ENCODE measurements around the gene CPTP.

Gene CPTP

DNA sequence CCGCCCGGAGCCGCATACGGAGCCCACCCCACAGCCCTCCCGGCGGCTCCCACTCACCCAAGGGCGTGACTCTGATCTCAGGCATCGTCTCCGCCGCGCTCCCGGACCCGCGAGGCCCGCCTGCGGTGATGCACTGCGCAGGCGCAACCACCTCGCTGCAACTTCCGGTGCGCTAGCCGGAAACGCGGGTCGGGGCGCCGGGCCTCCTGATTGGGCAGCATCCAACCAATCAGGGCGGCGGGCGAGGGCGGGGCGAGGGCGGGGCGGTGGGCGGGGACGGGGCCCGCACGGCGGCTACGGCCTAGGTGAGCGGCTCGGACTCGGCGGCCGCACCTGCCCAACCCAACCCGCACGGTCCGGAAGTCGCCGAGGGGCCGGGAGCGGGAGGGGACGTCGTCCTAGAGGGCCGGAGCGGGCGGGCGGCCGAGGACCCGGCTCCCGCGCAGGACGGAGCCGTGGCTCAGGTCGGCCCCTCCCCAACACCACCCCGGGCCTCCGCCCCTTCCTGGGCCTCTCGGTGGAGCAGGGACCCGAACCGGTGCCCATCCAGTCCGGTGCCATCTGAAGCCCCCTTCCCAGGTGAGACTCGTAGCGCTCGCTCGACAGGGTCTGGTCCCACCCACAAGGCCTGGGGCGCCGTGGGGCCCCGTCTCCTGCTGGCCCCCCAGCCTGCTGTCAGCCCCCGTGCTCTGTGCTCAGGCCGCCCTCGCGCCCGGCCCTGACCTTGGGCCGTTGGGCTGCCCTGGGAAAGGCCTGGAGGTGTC, at the start of gene CPTP, which contains the start of gene INTS11:
TSS of gene CPTP (plus strand) at position 279 of the 764 bp plus-strand sequence. CDS start 2,109 bp downstream, outside the sequence.
TSS of gene INTS11 (minus strand) at position 137 of the 764 bp plus-strand sequence. CDS start at position 85, 52 bp downstream.
- H3K4me1 Mint-ChIP-seq: peaks cover 23 to 54% of the 10 kb centered on the region in 2 donors
- H3K9me3 Mint-ChIP-seq: no peaks in the 10 kb centered on the region
- H3K27ac Mint-ChIP-seq: peak within 1 kb of the TSS; percentile 97
- peak; percentile 90 for DNase-seq
- ATAC-seq (replicated peaks): peak; percentile 88 to 90
- H3K36me3 Mint-ChIP-seq: peaks cover 4 to 27% of the 10 kb centered on the region in 2 donors
- H3K27me3 Mint-ChIP-seq: no peaks in the 10 kb centered on the region
- H3K4me3 Mint-ChIP-seq: peak within 1 kb of the TSS; percentile 92 to 93

- no peaks in the 10 kb centered on the region for H3K9me3 Mint-ChIP-seq
- peaks cover 19 to 23% of the 10 kb centered on the region in 2 donors for H3K36me3 Mint-ChIP-seq
- H3K27me3 Mint-ChIP-seq: no peaks in the 10 kb centered on the region
- DNase-seq (no peak), ATAC-seq (replicated peaks) (no peak)
- peak overlapping the region; percentile 71 for H3K27ac Mint-ChIP-seq
- H3K4me3 Mint-ChIP-seq: peak overlapping the region; percentile 68 to 80
- H3K4me1 Mint-ChIP-seq: peaks cover 24 to 36% of the 10 kb centered on the region in 2 donors
Measured at GRCh38 chr1:1274931-1275431, 49.6 kb upstream of the CPTP start.

DNA sequence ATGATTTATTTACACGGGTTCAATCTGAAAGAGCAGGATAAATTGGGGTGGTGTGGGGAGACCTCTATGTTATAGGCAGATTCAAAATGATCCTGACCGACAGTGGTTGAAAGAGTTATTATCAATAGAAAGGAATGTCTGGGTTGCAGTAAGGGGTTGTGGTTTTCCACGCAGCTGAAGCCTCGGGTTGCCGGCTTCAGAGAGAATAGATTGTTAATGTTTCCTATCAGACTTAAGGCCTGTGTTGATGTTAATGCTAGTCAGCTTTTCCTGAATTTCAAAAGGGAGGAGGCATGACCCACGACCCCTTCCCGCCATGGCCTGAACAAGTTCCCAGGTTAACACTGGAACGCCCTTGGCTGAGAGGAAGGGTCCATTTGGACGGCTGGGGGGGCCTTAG, 48.8 kb upstream of the CPTP start:
- Mint-ChIP-seq H3K9me3 (no peaks in the 10 kb centered on the region), H3K4me3 (no peak overlapping the region), H3K4me1 (peaks cover 16 to 27% of the 10 kb centered on the region in 2 donors), H3K27me3 (no peaks in the 10 kb centered on the region), H3K36me3 (peaks cover 11 to 15% of the 10 kb centered on the region in 2 donors), H3K27ac (peak overlapping the region; percentile 37)
- ATAC-seq (replicated peaks) (no peak), DNase-seq (no peak)

DNA sequence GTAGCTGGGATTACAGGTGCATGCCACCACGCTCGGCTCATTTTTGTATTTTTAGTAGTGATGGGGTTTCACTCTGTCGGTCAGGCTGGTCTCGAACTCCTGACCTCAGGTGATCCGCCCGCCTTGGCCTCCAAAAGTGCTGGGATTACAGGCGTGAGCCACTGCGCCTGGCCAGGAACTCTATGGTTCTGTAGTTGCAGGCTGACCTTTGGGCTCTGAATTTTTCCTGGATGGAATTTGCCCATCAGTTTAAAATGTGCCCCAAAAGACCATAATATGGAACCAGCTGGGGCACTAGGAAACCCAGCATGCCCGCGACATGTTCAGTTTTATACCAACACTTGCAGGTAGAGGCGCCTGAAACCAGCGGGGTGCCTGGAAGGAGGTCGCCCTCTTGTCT, 46.0 kb upstream of the CPTP start:
- Mint-ChIP-seq H3K9me3 (no peaks in the 10 kb centered on the region), H3K36me3 (no peaks in the 10 kb centered on the region), H3K27me3 (no peaks in the 10 kb centered on the region), H3K4me1 (peaks cover 5 to 10% of the 10 kb centered on the region in 2 donors), H3K4me3 (no peak overlapping the region), H3K27ac (no peak overlapping the region)
- DNase-seq (no peak), ATAC-seq (replicated peaks) (no peak)

DNA sequence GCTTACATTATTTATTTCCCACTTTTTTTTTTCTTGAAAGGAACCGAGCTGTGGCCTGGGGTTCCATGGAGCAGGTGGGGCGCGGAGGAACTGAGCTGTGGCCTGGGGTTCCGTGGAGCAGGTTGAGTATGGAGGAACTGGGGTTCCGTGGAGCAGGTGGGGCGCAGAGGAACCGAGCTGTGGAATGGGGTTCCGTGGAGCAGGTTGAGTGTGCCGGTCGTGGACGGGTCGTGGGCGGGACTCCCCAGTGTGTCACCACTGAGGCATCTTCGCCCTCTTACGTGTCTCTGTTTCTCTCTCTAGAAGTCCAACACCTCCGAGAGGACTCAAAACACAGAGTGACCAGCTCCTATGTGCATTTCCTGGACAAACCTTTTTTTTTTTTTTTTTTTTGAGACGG, 45.6 kb upstream of the CPTP start:
- H3K27me3 Mint-ChIP-seq: no peaks in the 10 kb centered on the region
- no peaks in the 10 kb centered on the region for H3K36me3 Mint-ChIP-seq
- no peak overlapping the region for H3K27ac Mint-ChIP-seq
- no peak for DNase-seq
- peaks cover 8 to 12% of the 10 kb centered on the region in 2 donors for H3K4me1 Mint-ChIP-seq
- ATAC-seq (replicated peaks): no peak
- H3K4me3 Mint-ChIP-seq: no peak overlapping the region
- no peaks in the 10 kb centered on the region for H3K9me3 Mint-ChIP-seq

- Mint-ChIP-seq H3K27me3 (no peaks in the 10 kb centered on the region), H3K36me3 (no peaks in the 10 kb centered on the region), H3K27ac (no peak overlapping the region), H3K4me3 (no peak overlapping the region), H3K9me3 (no peaks in the 10 kb centered on the region), H3K4me1 (peaks cover 4% of the 10 kb centered on the region in 2 donors)
- ATAC-seq (replicated peaks) (no peak), DNase-seq (no peak)
Measured at GRCh38 chr1:1280782-1281481, 43.7 kb upstream of the CPTP start.

DNA sequence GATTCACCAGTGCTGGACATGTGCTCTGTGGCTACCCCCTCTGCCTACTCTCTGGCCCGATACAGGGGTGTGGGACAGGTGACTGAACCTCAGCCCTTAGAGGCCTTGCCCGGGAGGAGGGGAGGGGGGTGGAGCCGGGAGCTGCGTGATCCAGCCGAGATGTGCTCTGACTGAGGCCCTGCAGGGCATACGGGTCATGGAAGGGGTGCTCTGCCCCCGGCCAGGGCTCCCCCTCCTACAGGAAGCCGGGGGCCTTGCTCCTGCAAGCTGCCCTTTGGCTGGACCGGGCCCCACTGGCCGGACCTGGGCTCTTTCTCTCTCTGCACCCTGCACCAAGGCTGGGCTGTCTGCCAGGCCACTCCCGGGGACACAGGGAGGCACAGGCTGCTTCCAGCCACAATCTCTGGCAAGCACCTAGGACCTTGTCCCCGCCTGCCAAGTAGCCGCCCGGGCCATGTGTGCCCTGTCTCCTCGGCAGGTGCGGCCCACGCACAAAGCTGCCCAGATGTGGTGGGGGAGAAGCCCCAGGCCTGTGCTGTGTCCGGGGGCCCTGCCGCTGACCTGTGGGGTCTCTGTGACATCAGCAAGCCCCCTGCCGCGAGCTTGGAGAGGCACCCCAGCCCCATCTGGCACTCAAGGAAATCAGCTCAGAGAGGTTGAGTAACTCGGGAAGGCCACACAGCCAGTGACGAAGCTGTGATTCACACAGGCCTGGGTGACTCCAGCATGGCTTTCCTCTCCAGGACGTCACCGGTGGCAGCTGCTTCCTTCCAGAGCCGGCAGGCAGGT, 42.9 kb upstream of the CPTP start:
- no peaks in the 10 kb centered on the region for H3K9me3 Mint-ChIP-seq
- H3K4me3 Mint-ChIP-seq: no peak overlapping the region
- H3K36me3 Mint-ChIP-seq: no peaks in the 10 kb centered on the region
- H3K27ac Mint-ChIP-seq: no peak overlapping the region
- DNase-seq: no peak
- ATAC-seq (replicated peaks): no peak
- peaks cover 4% of the 10 kb centered on the region in 2 donors for H3K4me1 Mint-ChIP-seq
- no peaks in the 10 kb centered on the region for H3K27me3 Mint-ChIP-seq

DNA sequence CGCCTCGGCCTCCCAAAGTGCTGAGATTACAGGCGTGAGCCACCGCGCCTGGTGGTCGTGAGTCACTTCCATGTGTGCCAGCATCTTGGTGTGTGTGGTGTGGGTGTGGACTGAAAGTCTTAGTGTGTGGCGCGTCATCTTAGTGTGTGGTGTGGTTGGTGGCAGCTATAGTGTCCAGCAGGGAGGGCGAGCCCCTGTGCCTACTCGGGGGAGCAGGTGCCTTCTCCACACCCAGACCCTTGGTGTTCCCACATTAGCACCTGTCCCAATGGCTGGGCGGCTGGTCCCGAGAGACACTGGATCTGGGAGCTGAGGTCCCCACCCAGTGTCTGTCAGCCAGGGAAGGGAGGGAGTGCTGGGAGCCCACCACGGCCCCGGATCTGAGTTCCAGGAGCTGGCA, 41.6 kb upstream of the CPTP start:
- H3K9me3 Mint-ChIP-seq: no peaks in the 10 kb centered on the region
- no peaks in the 10 kb centered on the region for H3K36me3 Mint-ChIP-seq
- DNase-seq: no peak
- H3K4me3 Mint-ChIP-seq: no peak overlapping the region
- no peak for ATAC-seq (replicated peaks)
- H3K4me1 Mint-ChIP-seq: peaks cover 4% of the 10 kb centered on the region in 2 donors
- no peaks in the 10 kb centered on the region for H3K27me3 Mint-ChIP-seq
- no peak overlapping the region for H3K27ac Mint-ChIP-seq

DNA sequence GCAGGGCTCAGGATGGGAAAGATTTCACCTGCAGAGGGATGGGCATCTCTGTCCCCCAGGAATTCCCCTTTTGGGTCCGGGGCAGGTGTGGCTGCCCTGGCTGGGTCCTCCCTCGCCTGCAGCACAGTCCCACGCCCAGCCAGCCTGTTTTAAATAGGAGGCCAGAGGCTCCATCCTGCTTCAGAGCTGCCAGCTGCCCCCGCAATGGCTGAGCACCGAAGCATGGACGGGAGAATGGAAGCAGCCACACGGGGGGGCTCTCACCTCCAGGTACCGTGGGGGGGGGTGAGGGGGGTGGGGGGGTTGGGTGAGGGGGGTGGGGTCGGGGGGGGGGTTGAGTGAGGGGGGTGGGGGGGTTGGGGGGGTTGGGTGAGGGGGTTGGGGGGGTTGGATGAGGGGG, 40.8 kb upstream of the CPTP start:
- Mint-ChIP-seq H3K27me3 (no peaks in the 10 kb centered on the region), H3K36me3 (no peaks in the 10 kb centered on the region), H3K27ac (peak overlapping the region; percentile 85), H3K4me3 (peak overlapping the region in 1 of 2 donors; percentile 44), H3K9me3 (no peaks in the 10 kb centered on the region), H3K4me1 (peaks cover 4% of the 10 kb centered on the region in 2 donors)
- DNase-seq (no peak), ATAC-seq (replicated peaks) (peak; percentile 48 to 76)

GRCh38 chr1:1284221-1285101, 40.1 kb upstream of the CPTP start:
- H3K27me3 Mint-ChIP-seq: no peaks in the 10 kb centered on the region
- H3K36me3 Mint-ChIP-seq: no peaks in the 10 kb centered on the region
- no peak for ATAC-seq (replicated peaks)
- H3K9me3 Mint-ChIP-seq: no peaks in the 10 kb centered on the region
- H3K27ac Mint-ChIP-seq: no peak overlapping the region
- no peak for DNase-seq
- peaks cover 4% of the 10 kb centered on the region in 2 donors for H3K4me1 Mint-ChIP-seq
- H3K4me3 Mint-ChIP-seq: no peak overlapping the region

DNA sequence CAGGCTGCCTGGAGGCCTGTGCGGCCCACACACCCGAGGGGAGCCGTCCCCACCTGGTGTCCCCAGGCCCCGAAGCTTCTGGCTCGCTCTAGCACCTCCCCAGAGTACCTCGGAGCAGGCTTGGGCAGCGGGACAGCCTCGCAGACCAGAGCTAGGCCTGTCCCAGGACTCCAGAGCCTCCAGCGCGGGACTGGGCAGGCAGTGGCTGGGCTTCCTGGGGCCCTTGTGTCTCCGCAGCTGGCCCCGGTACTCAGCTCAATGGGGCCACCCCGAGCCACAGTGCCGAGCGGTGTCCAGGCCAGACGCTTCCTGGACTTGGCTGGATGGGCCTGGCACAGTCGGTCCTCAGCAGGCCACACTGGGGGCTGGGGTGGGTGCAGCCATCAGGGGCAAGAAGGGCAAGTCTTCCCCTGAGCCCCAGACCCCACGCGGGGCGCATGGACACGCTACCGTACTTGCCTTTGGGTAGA, 39.5 kb upstream of the CPTP start:
- Mint-ChIP-seq H3K9me3 (no peaks in the 10 kb centered on the region), H3K27ac (no peak overlapping the region), H3K4me3 (no peak overlapping the region), H3K36me3 (no peaks in the 10 kb centered on the region), H3K27me3 (peaks cover 0 to 3% of the 10 kb centered on the region in 2 donors), H3K4me1 (peaks cover 6% of the 10 kb centered on the region in 2 donors)
- ATAC-seq (replicated peaks) (no peak), DNase-seq (no peak)

DNA sequence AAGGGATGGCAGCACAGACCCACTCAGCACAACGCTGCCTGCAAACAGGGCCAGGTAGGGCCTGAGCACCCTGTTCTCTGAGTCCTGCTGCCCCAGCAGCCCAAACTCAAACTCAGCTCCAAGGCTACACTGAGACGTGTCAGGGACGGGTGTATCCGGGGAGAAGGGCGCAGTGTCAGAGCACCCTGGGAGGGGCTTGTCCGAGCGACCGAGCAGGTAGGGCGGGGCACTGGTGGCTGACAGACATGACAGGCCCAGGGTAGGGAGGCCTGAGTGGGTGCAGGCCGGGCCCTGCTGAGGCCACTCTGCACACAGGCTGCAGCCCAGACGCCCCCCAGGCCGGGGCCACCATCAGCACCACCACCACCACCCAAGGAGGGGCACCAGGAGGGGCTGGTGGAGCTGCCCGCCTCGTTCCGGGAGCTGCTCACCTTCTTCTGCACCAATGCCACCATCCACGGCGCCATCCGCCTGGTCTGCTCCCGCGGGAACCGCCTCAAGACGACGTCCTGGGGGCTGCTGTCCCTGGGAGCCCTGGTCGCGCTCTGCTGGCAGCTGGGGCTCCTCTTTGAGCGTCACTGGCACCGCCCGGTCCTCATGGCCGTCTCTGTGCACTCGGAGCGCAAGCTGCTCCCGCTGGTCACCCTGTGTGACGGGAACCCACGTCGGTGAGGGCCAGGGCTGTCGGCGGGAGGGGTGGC, 38.8 kb upstream of the CPTP start:
- ATAC-seq (replicated peaks): no peak
- H3K4me3 Mint-ChIP-seq: no peak overlapping the region
- peaks cover 0 to 6% of the 10 kb centered on the region in 2 donors for H3K27me3 Mint-ChIP-seq
- no peak overlapping the region for H3K27ac Mint-ChIP-seq
- H3K4me1 Mint-ChIP-seq: peaks cover 9 to 10% of the 10 kb centered on the region in 2 donors
- H3K36me3 Mint-ChIP-seq: no peaks in the 10 kb centered on the region
- no peaks in the 10 kb centered on the region for H3K9me3 Mint-ChIP-seq
- DNase-seq: no peak
